Neural cell (in vitro differentiated cells): ENCODE results near the gene PSD2.

Source experiments
- CTCF ChIP-seq: fragments of 450-650 bp; IDR thresholded peaks from 2 replicates; pipeline ENCODE4 v1.5.1; 2014; ENCODE audit warnings: antibody characterized with exemption, mild to moderate bottlenecking, moderate library complexity; ENCODE audit not compliant: poor library complexity, severe bottlenecking
- EZH2 ChIP-seq: fragments of 200-600, 300-800 bp; shearing (Covaris generic), sonication (generic); IDR thresholded peaks from 2 replicates; pipeline ENCODE4 v1.6.1; 2014; ENCODE audit warnings: antibody characterized with exemption, low read length, borderline replicate concordance, mild to moderate bottlenecking; ENCODE audit not compliant: insufficient read depth, poor library complexity, severe bottlenecking
- RAD21 ChIP-seq: fragments of 450-650 bp; conservative IDR thresholded peaks from 2 replicates; pipeline ENCODE4 v1.6.1; 2014; ENCODE audit warnings: antibody characterized with exemption, mild to moderate bottlenecking, moderate library complexity

DNA sequence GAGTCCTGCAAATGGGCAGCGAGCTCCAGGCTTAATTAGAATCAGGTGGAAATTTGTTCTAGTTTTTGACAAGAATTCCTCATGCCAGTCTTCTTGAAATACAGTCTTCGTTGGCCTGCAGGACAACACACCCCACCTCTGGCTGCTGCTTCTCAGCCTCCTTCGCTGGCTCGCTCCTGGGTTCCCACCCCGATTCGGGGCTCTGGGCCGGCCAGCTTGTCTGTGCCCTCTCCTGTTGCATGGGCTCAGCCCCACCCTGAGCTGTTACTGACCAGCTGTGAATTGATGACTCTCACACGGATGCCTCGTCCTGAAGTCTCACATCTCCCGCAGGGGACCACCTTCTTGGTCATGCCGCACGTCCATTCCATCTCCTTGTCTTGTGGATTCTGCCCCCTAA, 21.0 kb downstream of the PSD2 start:
- TF ChIP-seq RAD21, result no peak
- no peak for TF ChIP-seq CTCF
- TF ChIP-seq EZH2, result no peak
